KMS-11 (cell line): ENCODE results near the gene EXPH5.
"Not testable (repeated sequence)": the region's sequence is repeated elsewhere in the genome, so short reads cannot be mapped to it uniquely, and the experiment has no call there.

ENCODE experiments used
- H2AFZ ChIP-seq: fragments of 200-600 bp; sonication (generic); 2 replicates; pipeline ENCODE4 v1.6.1; 2016; ENCODE audit warnings: antibody characterized with exemption, mixed run types, low read depth
- H3K27ac ChIP-seq: fragments of 200-600 bp; sonication (generic); 2 replicates; pipeline ENCODE4 v1.6.1; 2016; ENCODE audit warnings: mild to moderate bottlenecking, mixed run types
- H3K27me3 ChIP-seq: fragments of 200-600 bp; sonication (generic); 2 replicates; pipeline ENCODE4 v1.6.1; 2017; ENCODE audit warnings: mild to moderate bottlenecking, low read depth, mixed run types, moderate library complexity; ENCODE audit not compliant: insufficient read depth
- H3K36me3 ChIP-seq: fragments of 200-600 bp; sonication (generic); 2 replicates; pipeline ENCODE4 v1.6.1; 2017; ENCODE audit warnings: mild to moderate bottlenecking, mixed run types; ENCODE audit not compliant: insufficient read depth
- H3K4me1 ChIP-seq: fragments of 200-600 bp; sonication (generic); 2 replicates; pipeline ENCODE4 v1.6.1; 2016; ENCODE audit warnings: mild to moderate bottlenecking, low read depth, mixed run types; ENCODE audit not compliant: poor library complexity, severe bottlenecking
- H3K4me2 ChIP-seq: fragments of 200-600 bp; sonication (generic); 2 replicates; pipeline ENCODE4 v1.7.0; 2016; ENCODE audit warnings: mild to moderate bottlenecking, mixed run types
- H3K4me3 ChIP-seq: fragments of 200-600 bp; sonication (generic); IDR thresholded peaks from 2 replicates; pipeline ENCODE4 v1.6.1; 2017; ENCODE audit warnings: low read depth, low read length, mixed read lengths; ENCODE audit not compliant: insufficient read depth
- H3K79me2 ChIP-seq: fragments of 200-600 bp; sonication (generic); 2 replicates; pipeline ENCODE4 v1.6.1; 2016; ENCODE audit warnings: low read depth, mixed run types; ENCODE audit not compliant: insufficient read depth
- H3K9ac ChIP-seq: fragments of 200-600 bp; sonication (generic); 2 replicates; pipeline ENCODE4 v1.6.1; 2016; ENCODE audit warnings: mild to moderate bottlenecking, mixed run types
- H4K20me1 ChIP-seq: fragments of 200-600 bp; sonication (generic); 2 replicates; pipeline ENCODE4 v1.6.1; 2016; ENCODE audit warnings: mild to moderate bottlenecking, mixed run types; ENCODE audit not compliant: insufficient read depth
- TF ChIP-seq, protein P1 (sequence below): fragments of 200-600 bp; sonication (generic); conservative IDR thresholded peaks from 2 replicates; pipeline ENCODE4 v1.6.1; 2017; ENCODE audit warnings: low read depth, mild to moderate bottlenecking, antibody characterized with exemption, low read length, moderate library complexity, mixed read lengths

The EXPH5 gene, protein sequence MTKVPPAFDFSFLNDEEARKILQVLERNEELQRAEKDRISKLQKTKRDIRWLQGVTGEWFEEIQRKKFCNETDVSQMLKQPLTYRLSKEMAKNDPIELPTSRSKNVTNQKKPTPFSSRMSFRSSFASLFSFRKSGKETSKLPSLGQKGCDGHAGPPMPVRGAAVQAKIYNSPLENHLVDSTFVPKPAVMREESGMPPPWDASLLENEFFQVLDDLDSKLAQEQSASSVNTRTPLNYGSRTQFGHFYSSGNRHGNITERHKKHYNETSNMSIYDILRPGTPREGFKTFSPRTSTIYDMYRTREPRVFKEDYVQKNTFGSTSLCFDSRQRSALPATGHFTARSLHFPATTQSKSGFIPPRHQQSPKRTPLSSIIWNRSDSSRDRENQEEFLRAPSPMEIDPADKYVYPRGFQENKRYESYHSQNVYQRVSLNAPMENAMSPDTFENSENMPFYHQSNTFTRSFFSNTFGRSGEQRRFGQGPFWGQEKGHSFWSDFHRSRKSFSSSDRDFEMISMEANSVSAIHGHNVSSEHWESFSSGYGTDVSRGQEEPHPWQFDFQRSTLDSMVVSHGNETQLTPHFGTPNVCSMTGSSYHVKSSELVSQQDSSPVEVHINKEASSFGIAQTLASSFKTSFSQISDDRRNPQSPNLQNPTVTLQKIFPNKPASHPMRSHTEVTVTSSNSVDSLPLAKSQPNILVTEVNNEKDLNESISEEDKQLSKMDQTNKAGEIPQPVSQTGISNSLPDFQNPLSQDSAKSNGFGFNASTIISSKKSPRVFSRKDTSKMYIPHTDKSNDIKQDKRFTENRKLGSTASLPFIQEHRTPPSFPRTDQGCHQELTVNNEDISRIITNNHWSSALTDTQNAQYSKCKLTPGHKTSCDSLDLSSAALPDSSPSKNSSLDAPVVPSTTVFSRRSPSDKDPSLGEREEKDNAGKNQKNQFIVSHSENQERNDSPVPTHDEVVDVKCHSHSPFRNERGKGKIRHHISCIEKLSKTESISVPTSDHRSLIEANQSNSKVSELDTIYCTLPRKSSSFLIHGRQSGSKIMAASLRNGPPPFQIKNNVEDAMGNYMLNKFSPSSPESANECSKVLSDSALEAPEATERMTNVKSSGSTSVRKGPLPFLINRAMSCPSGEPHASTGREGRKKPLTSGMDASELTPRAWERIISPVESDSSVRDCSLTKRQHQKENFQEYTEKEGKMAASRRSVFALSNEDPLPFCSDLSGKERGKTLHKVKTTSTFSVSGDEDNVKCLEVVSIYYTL (N-terminal part only)

DNA sequence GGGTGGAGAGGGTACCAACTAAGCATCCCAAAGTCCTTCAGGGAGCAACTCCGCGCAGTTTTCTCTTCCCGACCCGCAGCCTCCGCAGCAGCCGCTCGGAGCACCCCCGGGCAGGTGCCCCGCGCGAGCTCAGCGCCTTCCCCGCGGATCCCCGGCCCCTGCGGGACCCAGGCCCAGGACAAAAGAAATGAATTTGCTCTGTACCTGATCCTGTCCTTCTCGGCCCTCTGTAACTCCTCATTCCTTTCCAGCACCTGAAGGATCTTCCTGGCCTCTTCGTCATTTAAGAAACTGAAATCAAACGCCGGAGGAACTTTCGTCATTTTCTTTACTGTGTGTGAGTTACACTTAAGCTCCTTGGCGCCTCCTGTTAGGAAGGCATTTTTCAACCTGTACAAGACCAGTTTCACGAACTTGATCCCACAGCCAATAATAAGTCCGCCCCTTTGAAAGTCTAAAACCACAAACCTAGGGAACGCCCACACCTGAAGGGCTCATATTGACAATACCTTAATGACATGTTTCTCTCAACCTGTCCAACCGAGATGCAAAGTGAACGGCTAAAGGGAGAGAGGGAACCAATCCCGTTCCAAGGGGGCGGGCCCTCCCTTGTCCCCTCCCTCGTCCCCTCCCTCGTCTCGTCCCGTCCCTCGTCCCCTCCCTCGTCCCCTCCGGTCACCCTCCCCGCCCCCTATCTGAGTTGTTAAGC lies at the start of gene EXPH5:
Gene EXPH5, minus strand, starts transcription at position 555 of the 709 bp plus-strand sequence. Its CDS starts 232 bp downstream, at position 323.
- peaks cover 4% of the 10 kb centered on the region for H3K4me1 ChIP-seq
- peak within 1 kb of the TSS; percentile 64; the same call in 1 of the 2 replicates for H3K9ac ChIP-seq
- no peaks in the 10 kb centered on the region for H3K79me2 ChIP-seq
- H2AFZ ChIP-seq = peak within 1 kb of the TSS; percentile 90
- H3K36me3 ChIP-seq = no peaks in the 10 kb centered on the region
- H3K27me3 ChIP-seq = no peaks in the 10 kb centered on the region
- no peak within 1 kb of the TSS for H3K4me3 ChIP-seq
- TF ChIP-seq, protein P1, sequence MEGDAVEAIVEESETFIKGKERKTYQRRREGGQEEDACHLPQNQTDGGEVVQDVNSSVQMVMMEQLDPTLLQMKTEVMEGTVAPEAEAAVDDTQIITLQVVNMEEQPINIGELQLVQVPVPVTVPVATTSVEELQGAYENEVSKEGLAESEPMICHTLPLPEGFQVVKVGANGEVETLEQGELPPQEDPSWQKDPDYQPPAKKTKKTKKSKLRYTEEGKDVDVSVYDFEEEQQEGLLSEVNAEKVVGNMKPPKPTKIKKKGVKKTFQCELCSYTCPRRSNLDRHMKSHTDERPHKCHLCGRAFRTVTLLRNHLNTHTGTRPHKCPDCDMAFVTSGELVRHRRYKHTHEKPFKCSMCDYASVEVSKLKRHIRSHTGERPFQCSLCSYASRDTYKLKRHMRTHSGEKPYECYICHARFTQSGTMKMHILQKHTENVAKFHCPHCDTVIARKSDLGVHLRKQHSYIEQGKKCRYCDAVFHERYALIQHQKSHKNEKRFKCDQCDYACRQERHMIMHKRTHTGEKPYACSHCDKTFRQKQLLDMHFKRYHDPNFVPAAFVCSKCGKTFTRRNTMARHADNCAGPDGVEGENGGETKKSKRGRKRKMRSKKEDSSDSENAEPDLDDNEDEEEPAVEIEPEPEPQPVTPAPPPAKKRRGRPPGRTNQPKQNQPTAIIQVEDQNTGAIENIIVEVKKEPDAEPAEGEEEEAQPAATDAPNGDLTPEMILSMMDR = no peak
- H3K27ac ChIP-seq = peak within 1 kb of the TSS; percentile 54; the same call in 1 of the 2 replicates
- no peaks in the 10 kb centered on the region for H4K20me1 ChIP-seq
- peak within 1 kb of the TSS; percentile 60 for H3K4me2 ChIP-seq

DNA sequence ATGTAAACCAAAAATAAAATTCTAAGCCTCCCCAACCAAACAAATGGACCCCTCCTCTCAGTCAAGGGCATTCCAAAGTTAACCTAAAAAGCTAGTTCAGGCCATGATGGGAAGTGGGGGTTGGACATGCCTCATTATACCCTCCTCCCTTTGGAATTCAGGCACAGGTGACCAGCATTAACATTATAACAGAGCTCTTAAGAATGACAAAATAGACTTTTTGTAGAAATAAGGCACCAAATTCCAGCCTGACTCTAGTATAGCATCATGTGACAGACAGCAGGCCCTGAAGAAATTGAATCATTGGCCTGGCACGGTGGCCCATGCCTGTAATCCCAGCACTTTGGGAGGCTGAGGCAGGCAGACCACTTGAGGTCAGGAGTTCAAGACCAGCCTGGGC lies 48.2 kb upstream of the EXPH5 start:
- H2AFZ ChIP-seq, H3K4me2 ChIP-seq, H3K4me3 ChIP-seq, H3K36me3 ChIP-seq, H3K4me1 ChIP-seq, H3K27me3 ChIP-seq, H3K79me2 ChIP-seq, H3K27ac ChIP-seq, H3K9ac ChIP-seq, H4K20me1 ChIP-seq: not testable (repeated sequence)

DNA sequence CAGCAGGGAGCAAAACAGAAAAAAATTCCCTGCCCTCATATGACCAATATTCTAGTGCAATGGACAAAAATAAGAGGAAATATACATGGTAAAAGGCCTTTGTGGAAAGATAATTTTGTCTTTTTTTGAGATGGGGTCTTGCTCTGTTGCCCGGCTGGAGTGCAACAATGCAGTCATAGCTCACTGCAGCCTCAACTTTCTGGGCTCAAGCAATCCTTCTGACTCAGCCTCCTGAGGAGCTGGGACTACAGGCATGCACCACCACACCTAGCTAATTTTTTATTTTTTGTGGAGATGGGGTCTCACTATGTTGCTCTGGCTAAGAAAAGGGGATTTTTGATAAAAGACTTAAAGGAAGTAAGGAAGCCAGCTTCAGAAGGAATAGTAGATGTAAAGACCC lies 45.6 kb upstream of the EXPH5 start:
- Histone ChIP-seq H3K27ac (no peak overlapping the region), H3K27me3 (no peaks in the 10 kb centered on the region)

DNA sequence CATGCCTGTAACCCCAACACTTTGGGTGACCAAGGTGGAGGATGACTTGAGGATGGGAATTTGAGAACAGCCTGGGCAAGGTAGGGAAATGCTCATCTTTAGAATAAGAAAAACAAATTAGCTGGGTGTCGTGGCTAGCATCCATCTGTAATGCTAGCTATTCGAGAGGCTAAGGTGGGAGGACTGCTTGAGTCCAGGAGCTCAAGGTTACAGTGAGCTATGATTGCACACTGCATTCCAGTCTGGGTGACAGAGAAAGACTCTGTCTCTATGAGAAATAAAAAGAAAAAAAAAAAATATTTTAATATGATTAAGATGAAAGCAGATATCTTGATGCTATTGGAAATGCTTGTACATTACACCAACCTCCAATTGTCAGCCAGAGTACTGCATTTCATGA lies 42.7 kb upstream of the EXPH5 start:
- Histone ChIP-seq H3K27ac (no peak overlapping the region), H3K79me2 (no peaks in the 10 kb centered on the region), H3K4me2 (no peak overlapping the region), H2AFZ (no peak overlapping the region), H4K20me1 (no peaks in the 10 kb centered on the region), H3K36me3 (no peaks in the 10 kb centered on the region), H3K27me3 (no peaks in the 10 kb centered on the region), H3K4me3 (no peak overlapping the region), H3K4me1 (no peaks in the 10 kb centered on the region), H3K9ac (no peak overlapping the region)
- TF ChIP-seq, protein P1 = no peak

More for the DNA sequence above, 45.6 kb upstream of the EXPH5 start:
- Histone ChIP-seq H3K79me2 (no peaks in the 10 kb centered on the region), H2AFZ (no peak overlapping the region), H3K4me3 (no peak overlapping the region), H4K20me1 (no peaks in the 10 kb centered on the region), H3K36me3 (no peaks in the 10 kb centered on the region), H3K9ac (no peak overlapping the region), H3K4me2 (no peak overlapping the region), H3K4me1 (no peaks in the 10 kb centered on the region)
- TF ChIP-seq, protein P1 = no peak
